HG03060 (cell line): ENCODE measurements around the gene EIF3K.

Experiments used
- ATAC-seq: cut with Tn5 transposase; IDR thresholded peaks from one replicate; pipeline ENCODE4 v1.9.1; 2021; ENCODE audit warnings: low read depth, moderate number of reproducible peaks; ENCODE audit not compliant: unreplicated experiment

Gene EIF3K

DNA sequence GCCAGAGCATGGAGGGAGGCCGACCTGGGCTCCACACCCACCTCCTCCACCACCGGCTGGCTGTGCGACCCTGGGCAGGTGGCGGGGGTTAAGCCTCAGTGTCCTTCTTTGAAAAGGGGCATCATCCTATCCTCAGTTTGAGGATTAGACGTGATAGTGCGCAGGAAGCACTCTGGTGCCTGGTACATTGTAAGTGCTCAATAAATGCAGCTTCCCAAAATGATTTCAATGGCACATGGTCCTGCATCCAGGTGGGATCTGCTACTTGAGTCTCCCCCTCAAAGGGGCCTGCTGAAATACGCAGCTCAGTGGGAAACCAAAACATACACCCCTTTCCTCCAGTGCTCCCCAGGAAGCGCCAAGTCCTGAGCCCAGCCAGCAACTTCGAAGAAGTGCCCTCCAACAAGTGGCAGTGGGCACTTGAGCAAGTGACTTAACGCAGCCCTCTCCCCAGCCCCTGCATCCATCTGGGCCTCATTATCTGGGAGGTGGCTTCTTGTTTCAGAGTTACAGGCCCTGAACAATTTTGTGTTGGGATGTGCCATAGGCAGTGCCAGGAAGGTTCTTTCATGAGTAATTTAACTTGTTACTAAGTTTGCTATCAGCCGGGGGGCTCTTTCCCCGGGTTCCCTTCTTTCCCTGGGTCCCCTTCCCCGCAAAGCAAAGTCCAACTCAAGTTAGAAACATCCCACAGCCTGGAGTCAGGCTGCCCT is 46.4 kb downstream of the EIF3K start:
- no peak for ATAC-seq

DNA sequence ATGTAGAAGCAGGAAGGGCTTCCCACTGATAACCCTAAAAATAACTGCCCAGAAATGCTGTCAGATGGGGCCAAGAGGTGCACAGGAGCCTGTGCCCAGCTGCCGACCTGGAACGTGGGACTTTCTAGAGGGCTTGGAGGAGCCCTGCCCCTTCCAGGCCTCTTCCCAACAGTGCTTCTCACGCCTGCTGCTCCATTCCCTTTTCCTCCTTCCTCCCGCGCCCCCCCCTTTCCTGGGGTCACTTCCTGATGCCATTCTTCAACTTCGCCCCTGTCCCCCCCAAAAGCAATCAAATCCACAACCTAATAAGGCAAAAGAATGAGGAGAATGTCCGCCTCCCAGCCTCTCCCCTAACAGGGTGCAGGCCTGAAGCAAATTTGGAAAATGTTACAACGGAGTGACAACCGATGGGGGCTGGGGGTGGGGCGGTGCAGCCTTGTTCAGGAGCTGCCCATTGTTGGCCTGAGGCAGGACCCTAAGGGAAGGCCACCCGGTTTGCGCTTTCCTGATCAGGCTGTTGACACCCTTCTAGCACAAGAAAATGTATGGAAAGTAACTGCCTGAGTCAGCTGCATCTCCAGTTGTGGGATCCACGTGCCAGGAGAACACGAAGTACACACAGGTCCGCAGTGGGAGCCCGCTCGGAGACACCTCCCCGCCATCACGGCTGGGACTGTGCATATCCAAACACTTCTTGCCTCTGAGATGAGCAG is 47.1 kb downstream of the EIF3K start:
- no peak for ATAC-seq

GRCh38 chr19:38666663-38667511 is 47.9 kb downstream of the EIF3K start:
- ATAC-seq: no peak

GRCh38 chr19:38667661-38668171 is 48.7 kb downstream of the EIF3K start:
- ATAC-seq: no peak

- ATAC-seq: no peak
Measured at GRCh38 chr19:38669552-38669951, 50.6 kb downstream of the EIF3K start.

DNA sequence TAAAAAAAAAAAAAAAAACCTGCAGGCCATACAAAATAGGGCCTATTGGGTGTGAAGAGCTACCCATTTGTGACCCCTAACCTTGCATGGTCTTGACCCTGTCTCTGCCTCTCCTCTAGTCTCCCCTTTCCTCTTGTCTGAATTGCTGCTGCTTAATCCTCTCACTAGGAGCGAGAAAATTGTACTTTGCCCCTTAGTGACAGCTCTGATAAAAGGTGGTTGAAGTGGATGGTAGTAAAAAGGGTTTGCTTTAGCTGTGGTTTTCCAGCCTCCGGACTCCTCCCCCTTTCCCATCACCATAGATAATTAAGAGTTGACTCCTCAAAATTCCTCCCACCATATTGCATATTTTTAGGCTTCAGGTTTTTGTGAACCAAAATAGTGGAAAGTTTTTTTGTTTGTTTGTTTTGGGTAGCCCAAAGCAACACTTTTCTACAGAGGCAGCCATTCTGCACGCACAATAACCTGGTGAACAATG is 52.0 kb downstream of the EIF3K start:
- no peak for ATAC-seq

DNA sequence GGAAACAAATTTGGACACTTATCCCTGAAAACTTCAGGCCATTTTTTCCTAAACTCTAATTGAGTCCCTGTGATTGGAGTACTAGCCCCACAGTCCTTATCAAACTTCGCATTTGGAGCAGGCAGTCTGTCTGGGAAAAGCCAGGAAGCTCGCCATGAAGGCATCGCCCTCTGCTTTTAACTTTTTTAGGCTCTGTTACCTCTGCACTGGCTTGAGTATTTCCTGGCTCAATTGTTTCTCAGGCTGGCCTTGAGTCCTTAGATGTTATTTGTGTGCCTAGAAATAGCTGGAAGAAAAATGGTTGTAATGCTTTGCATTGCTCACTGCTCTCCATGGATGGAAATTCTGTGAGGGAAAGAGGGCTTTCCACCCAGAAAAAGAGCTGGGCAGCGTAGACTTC is 52.7 kb downstream of the EIF3K start:
- no peak for ATAC-seq

DNA sequence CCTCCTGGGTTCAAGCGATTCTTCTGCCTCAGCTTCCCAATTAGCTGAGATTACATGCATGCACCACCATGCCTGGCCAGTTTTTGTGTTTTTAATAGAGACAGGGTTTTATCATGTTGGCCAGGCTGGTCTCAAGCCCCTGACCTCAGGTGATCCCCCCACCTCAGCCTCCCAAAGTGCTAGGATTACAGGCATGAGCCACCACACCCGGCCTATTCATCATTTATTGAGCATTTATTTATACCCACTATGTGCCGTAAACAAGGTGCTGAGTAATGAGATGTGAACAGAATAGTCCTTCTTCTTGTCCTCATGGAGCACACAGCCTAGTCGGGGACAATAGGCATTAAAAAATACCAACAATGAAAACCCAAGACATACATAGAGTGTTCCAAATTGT is 54.0 kb downstream of the EIF3K start:
- no peak for ATAC-seq

DNA sequence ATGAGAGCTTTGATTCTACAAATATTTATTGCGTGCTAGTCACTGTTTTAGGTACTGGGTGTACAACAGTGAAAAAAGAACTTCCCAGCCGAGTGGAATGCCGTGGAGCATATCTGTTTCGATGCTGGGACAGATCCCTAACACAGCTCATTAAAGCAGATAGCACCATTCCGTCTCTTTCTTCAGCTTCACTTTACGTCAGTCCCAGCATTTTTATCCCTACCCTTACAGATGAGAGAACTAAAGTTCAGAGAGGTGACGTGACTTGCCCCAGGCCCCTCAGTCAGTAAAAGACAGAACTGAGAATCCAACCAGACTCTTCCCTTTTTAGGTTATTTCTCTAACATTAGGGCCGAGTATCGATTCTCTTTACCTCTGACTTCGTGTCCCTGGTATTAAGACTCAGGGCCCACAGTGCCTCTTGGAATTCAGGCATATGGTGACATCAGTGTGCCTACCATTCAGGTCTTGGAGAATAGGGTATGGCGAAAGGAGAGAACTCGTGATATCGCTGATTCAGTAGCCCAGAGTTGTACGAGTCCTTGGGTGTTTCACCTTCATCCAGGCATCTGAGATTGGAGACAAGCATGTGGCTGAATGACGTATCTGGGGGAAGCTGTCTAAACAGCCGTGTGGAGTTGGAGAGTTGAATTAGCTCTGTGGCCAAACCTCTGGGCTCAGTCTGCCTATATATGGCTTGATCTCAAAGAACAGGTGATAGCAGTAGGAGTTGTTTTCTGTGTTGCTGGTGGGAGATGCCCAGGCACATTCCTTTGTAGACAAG is 55.6 kb downstream of the EIF3K start:
- ATAC-seq: no peak

GRCh38 chr19:38675611-38676010 is 56.6 kb downstream of the EIF3K start:
- ATAC-seq: no peak

- ATAC-seq: no peak
Measured at GRCh38 chr19:38676023-38676877, 57.3 kb downstream of the EIF3K start.

DNA sequence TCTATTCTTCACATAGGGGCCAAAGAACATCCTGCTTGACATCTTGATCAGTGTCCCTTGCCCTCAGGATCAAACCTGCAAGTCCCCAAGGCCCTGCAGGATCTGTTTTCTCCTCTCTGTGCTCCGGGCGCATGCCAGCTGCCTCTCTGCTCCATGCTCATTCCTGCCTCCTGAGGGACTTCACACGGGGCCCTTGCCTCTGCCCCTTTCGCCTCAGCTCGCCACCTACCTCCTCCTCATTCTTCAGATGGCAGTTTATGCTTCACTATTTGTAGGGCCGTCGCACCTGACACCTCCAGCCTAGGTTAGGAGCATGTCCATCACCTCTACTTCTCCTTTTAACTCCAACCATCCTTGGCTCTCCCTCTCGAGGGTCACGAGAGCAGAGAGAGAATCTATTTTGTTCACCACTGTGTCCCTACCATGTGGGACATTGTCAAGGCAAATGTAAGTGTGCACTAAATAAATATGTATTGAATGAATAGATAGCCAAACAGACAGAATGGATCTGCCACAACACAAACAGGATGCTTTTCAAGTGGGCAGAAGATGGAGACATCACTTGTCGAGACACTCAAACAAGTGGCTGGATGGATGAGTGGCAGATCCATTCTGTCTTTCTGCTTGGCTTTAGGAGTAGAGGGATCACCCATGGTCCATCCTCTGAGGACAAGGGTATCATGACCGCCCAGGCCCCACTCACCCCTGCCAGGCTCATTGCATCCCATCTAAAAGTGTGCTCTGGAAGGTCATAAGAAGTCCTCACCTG is 58.1 kb downstream of the EIF3K start:
- ATAC-seq: no peak

GRCh38 chr19:38678217-38678890 is 59.4 kb downstream of the EIF3K start:
- no peak for ATAC-seq

- ATAC-seq: no peak
Measured at GRCh38 chr19:38678891-38679494, 60.0 kb downstream of the EIF3K start.

DNA sequence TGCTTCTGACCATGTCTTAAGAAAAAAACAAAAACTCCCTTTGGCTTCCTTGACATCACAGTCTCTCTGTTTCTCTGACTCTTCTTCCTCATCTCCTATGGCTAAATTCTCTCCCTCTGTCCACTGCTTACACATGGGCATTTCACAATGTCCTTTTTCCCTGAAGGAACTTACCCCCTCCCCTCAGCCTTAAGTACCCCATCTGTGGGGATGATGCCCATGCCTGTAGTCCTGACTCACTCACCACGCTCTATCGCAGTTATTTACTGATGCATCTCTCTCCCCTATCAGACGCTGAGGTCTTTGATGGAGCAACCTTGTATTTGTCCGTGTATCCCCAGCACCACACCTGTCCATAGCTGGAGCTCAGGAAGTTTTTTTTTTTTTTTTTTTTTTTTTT is 60.9 kb downstream of the EIF3K start:
- ATAC-seq: no peak

- no peak for ATAC-seq
Measured at GRCh38 chr19:38682195-38682867, 63.3 kb downstream of the EIF3K start.

DNA sequence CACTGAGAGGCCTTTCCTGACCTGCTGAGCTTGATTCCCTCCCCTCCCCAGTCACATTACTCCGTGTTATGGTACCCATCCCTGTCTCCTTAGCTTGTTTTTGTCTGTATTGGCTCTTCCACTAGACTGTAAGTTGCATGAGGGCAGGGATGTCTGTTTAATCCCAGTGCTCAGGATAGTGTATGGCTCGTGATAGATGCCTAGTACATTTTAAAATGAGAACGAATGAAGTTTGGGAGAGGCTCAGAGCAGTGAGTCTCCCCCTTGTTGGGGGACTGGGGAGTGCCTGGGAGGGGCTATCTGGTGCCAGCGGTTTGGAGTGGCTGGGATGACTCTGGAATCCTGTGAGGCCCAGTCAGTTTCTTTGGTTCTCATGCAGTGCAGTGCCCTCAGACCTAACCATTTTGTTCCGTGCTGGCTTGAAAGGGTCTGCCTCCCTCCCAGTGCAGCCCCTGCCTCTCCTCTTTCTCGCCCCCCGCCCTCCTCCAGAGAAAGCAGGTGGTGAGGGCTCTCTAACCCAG is 63.9 kb downstream of the EIF3K start:
- ATAC-seq: no peak
